ENCODE measurements around the gene MYADML2.

DNA sequence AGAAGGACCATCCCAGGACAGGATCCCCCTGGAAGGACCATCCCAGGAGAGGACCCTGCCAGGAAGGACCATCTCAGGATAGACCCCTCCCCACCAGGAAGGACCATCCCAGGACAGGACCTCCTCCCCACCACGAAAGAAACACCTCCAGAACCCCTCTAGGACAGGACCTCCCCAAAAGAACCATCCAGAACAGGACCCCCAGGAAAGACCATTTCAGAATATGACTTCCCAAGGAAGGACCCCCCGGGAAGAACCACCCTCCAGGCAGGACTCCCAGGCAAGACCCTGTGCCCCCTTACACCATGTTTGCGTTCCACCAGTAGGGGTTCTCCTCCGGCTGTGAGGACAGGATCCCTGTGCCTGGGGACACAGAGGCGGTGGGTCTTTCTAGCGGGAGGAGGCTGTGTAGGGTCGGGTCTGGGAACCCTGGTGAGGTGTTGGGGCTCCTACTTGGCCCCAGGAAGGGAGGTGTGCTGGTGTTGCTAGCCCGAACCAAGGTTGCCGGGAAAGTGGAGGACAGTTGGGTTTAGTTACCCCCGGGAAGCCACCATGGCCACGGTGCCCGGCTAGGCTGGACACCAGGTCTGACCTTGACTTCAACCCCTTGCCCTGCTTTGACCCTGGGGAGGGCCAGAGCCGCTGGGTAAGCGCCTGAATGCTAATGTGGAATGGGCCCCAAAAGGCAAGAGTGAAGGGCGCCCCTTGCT is 11.8 kb upstream of the MYADML2 start:
- TF ChIP-seq, protein P1, sequence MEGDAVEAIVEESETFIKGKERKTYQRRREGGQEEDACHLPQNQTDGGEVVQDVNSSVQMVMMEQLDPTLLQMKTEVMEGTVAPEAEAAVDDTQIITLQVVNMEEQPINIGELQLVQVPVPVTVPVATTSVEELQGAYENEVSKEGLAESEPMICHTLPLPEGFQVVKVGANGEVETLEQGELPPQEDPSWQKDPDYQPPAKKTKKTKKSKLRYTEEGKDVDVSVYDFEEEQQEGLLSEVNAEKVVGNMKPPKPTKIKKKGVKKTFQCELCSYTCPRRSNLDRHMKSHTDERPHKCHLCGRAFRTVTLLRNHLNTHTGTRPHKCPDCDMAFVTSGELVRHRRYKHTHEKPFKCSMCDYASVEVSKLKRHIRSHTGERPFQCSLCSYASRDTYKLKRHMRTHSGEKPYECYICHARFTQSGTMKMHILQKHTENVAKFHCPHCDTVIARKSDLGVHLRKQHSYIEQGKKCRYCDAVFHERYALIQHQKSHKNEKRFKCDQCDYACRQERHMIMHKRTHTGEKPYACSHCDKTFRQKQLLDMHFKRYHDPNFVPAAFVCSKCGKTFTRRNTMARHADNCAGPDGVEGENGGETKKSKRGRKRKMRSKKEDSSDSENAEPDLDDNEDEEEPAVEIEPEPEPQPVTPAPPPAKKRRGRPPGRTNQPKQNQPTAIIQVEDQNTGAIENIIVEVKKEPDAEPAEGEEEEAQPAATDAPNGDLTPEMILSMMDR (conservative IDR thresholded peaks at IDR 0.05; ENCODE audit: low read depth in 2 of 2): no peak
- TF ChIP-seq POLR2AphosphoS5 (IDR thresholded peaks at IDR 0.05; ENCODE audit: low read depth) (no peak), CREB1 (CRISPR knock-in tag; IDR thresholded peaks at IDR 0.05; ENCODE audit: low read depth) (no peak), EZH2 (IDR thresholded peaks at IDR 0.05; ENCODE audit: low read depth, unreplicated experiment) (no peak), ZNF114 (CRISPR knock-in tag; IDR thresholded peaks at IDR 0.05) (no peak), EZH2phosphoT487 (IDR thresholded peaks at IDR 0.05; ENCODE audit: unreplicated experiment) (no peak), JUNB (IDR thresholded peaks at IDR 0.05; ENCODE audit: unreplicated experiment) (no peak)
- TF ChIP-seq, protein P2, sequence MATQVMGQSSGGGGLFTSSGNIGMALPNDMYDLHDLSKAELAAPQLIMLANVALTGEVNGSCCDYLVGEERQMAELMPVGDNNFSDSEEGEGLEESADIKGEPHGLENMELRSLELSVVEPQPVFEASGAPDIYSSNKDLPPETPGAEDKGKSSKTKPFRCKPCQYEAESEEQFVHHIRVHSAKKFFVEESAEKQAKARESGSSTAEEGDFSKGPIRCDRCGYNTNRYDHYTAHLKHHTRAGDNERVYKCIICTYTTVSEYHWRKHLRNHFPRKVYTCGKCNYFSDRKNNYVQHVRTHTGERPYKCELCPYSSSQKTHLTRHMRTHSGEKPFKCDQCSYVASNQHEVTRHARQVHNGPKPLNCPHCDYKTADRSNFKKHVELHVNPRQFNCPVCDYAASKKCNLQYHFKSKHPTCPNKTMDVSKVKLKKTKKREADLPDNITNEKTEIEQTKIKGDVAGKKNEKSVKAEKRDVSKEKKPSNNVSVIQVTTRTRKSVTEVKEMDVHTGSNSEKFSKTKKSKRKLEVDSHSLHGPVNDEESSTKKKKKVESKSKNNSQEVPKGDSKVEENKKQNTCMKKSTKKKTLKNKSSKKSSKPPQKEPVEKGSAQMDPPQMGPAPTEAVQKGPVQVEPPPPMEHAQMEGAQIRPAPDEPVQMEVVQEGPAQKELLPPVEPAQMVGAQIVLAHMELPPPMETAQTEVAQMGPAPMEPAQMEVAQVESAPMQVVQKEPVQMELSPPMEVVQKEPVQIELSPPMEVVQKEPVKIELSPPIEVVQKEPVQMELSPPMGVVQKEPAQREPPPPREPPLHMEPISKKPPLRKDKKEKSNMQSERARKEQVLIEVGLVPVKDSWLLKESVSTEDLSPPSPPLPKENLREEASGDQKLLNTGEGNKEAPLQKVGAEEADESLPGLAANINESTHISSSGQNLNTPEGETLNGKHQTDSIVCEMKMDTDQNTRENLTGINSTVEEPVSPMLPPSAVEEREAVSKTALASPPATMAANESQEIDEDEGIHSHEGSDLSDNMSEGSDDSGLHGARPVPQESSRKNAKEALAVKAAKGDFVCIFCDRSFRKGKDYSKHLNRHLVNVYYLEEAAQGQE (IDR thresholded peaks at IDR 0.05; ENCODE audit: unreplicated experiment): no peak

All from GM23338 (cell line).